Mesodermal cell (in vitro differentiated cells): ENCODE measurements around the gene UBIAD1.

Experiments used
- H3K27ac ChIP-seq: 2 replicates; pipeline ENCODE4 v1.7.0; 2013; ENCODE audit warnings: mild to moderate bottlenecking, low read depth, low read length, moderate library complexity; ENCODE audit not compliant: severe bottlenecking
- H3K36me3 ChIP-seq: 2 replicates; pipeline ENCODE4 v1.7.1; 2013; ENCODE audit warnings: mild to moderate bottlenecking, low read length, moderate library complexity; ENCODE audit not compliant: control insufficient read depth, insufficient read depth
- H3K4me1 ChIP-seq: one replicate; pipeline ENCODE4 v1.7.1; 2013; ENCODE audit warnings: mild to moderate bottlenecking, low read length; ENCODE audit not compliant: insufficient read depth, control insufficient read depth, poor library complexity, severe bottlenecking
- H3K4me3 ChIP-seq: 2 replicates; pipeline ENCODE4 v1.7.0; 2013; ENCODE audit warnings: low read length, control low read depth, mild to moderate bottlenecking; ENCODE audit not compliant: insufficient read depth, poor library complexity, severe bottlenecking; ENCODE audit errors: extremely low read depth
- H3K9me3 ChIP-seq: 2 replicates; pipeline ENCODE4 v1.7.1; 2013; ENCODE audit warnings: mild to moderate bottlenecking, low read length, moderate library complexity; ENCODE audit not compliant: control insufficient read depth
- WGBS, 2 experiments: methylation state at CpG; one replicate each; pipeline ENCODE4 v1.1.5; 2013; ENCODE audit warnings: missing lambda C conversion rate in 2 of 2; ENCODE audit not compliant: insufficient coverage in 2 of 2; 5-methylcytosine and 5-hydroxymethylcytosine counted together

The UBIAD1 gene

GRCh38 chr1:11331036-11331944 is 58.3 kb downstream of the UBIAD1 start:
- Histone ChIP-seq H3K36me3 (no peaks in the 10 kb centered on the region), H3K4me1 (peaks cover 10% of the 10 kb centered on the region), H3K9me3 (no peaks in the 10 kb centered on the region), H3K4me3 (no peak overlapping the region), H3K27ac (no peak overlapping the region)
- 86 to 89% methylated on average over 10 to 12 of the region's 14 CpGs for WGBS, 2 experiments

- Histone ChIP-seq H3K36me3 (no peaks in the 10 kb centered on the region), H3K4me3 (no peak overlapping the region), H3K27ac (no peak overlapping the region), H3K4me1 (peaks cover 10% of the 10 kb centered on the region), H3K9me3 (no peaks in the 10 kb centered on the region)
- WGBS, 2 experiments, result 90 to 96% methylated on average over 8 to 9 of the region's 13 CpGs
These were observed 59.0 kb downstream of the UBIAD1 start for GRCh38 chr1:11331945-11332546.

GRCh38 chr1:11333631-11334030 is 60.6 kb downstream of the UBIAD1 start:
- WGBS, 2 experiments, result 85% methylated on average over 4 of the region's 7 CpGs; no CpG with 5 or more reads in 1 of the 2 experiments
- Histone ChIP-seq H3K36me3 (no peaks in the 10 kb centered on the region), H3K27ac (no peak overlapping the region), H3K4me3 (no peak overlapping the region), H3K9me3 (no peaks in the 10 kb centered on the region), H3K4me1 (peaks cover 10% of the 10 kb centered on the region)

- 74 to 85% methylated on average over 5 to 8 of the region's 13 CpGs for WGBS, 2 experiments
- no peaks in the 10 kb centered on the region for H3K9me3 ChIP-seq
- no peak overlapping the region for H3K4me3 ChIP-seq
- no peak overlapping the region for H3K27ac ChIP-seq
- peaks cover 10% of the 10 kb centered on the region for H3K4me1 ChIP-seq
- H3K36me3 ChIP-seq, result no peaks in the 10 kb centered on the region
These were observed 61.3 kb downstream of the UBIAD1 start for GRCh38 chr1:11334261-11334804.

- Histone ChIP-seq H3K4me3 (no peak overlapping the region), H3K36me3 (no peaks in the 10 kb centered on the region), H3K4me1 (peaks cover 10% of the 10 kb centered on the region), H3K27ac (no peak overlapping the region), H3K9me3 (no peaks in the 10 kb centered on the region)
- WGBS, 2 experiments, result 83 to 89% methylated on average over 4 to 7 of the region's 7 CpGs
These were observed 61.8 kb downstream of the UBIAD1 start for GRCh38 chr1:11334821-11335220.

GRCh38 chr1:11335417-11336056 is 62.5 kb downstream of the UBIAD1 start:
- no peak overlapping the region for H3K4me3 ChIP-seq

GRCh38 chr1:11337580-11338073 is 64.6 kb downstream of the UBIAD1 start:
- no peaks in the 10 kb centered on the region for H3K36me3 ChIP-seq
- H3K4me3 ChIP-seq, result no peak overlapping the region
- no peak overlapping the region for H3K27ac ChIP-seq
- no peaks in the 10 kb centered on the region for H3K9me3 ChIP-seq
- WGBS, 2 experiments, result 57 to 94% methylated on average over 3 to 5 of the region's 12 CpGs
- H3K4me1 ChIP-seq, result no peaks in the 10 kb centered on the region

More at GRCh38 chr1:11335417-11336056, 62.5 kb downstream of the UBIAD1 start:
- Histone ChIP-seq H3K27ac (no peak overlapping the region), H3K4me1 (peaks cover 10% of the 10 kb centered on the region), H3K36me3 (no peaks in the 10 kb centered on the region), H3K9me3 (no peaks in the 10 kb centered on the region)
- 74 to 87% methylated on average over 3 to 4 of the region's 7 CpGs for WGBS, 2 experiments
